Measurements from ENCODE around the gene CFD.

Gene CFD

DNA sequence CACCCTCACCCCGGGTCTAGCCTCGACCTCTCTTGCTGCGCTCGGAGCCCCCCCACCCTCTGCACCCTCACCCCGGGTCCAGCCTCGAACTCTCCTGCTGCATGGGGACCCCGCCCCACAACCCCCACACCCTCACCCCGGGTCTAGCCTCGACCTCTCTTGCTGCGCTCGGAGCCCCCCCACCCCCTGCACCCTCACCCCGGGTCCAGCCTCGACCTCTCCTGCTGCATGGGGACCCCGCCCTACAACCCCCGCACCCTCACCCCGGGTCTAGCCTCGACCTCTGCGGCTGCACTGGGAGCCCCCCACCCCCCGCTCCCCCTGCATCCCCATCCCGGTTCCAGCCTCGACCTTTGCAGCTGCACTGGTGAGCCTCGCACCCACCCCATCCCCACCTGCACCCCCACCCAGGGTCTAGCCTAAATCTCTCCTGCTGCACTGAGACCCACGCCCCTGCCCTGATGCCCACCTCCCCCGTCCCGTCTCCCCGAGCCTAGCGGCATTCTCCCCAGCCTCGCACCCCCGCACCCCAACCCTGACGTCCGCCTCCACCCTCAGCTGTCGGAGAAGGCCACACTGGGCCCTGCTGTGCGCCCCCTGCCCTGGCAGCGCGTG is 1.8 kb downstream of the CFD start:
- Histone ChIP-seq H3K27me3 (ENCODE audit: control insufficient read depth, insufficient read depth, low read length) (peaks cover 35% of the 10 kb centered on the region), H3K27ac (ENCODE audit: low read length) (no peak overlapping the region), H3K36me3 (ENCODE audit: control insufficient read depth, low read depth, low read length) (no peaks in the 10 kb centered on the region), H3K4me1 (ENCODE audit: control insufficient read depth, low read depth, low read length) (no peaks in the 10 kb centered on the region), H3K9me3 (ENCODE audit: control insufficient read depth, low read depth, low read length) (no peaks in the 10 kb centered on the region), H3K9ac (ENCODE audit: low read length) (no peak overlapping the region), H3K4me3 (ENCODE audit: low read length) (no peak overlapping the region)

DNA sequence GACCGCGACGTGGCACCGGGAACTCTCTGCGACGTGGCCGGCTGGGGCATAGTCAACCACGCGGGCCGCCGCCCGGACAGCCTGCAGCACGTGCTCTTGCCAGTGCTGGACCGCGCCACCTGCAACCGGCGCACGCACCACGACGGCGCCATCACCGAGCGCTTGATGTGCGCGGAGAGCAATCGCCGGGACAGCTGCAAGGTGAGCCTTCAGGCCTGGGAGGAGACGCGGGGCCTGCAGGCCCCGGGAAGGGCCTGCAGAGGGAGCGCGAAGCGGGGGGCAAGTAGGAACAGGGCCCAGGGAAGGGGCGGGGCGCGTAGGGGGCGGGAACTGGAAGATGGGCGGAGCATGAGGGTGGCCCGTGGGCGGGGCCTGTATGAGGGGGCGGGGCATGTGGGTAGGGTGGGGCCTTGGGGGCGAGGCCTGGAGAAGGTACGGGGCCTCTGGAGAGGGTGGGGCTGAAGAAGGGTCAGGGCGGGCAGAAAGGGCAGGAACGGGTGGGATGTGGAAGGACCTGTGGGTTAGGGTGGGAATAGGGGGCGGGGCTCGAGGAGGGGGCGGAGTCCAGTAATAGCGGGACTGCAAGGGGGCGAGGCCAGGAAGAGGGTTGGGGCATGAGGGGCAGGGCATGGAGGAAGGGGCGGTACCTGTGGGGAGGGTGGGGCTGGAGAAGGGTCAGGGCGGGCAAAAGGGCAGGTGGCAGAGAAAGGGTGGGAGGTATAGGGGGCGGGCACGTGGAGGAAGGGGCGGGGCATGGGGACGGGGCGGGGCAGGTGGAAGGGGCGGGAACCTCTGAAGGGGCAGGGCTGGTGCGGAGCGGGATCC is 2.5 kb downstream of the CFD start:
- H3K27me3 ChIP-seq (ENCODE audit: control insufficient read depth, insufficient read depth, low read length) = peaks cover 35% of the 10 kb centered on the region
- no peaks in the 10 kb centered on the region for H3K9me3 ChIP-seq (ENCODE audit: control insufficient read depth, low read depth, low read length)
- no peaks in the 10 kb centered on the region for H3K4me1 ChIP-seq (ENCODE audit: control insufficient read depth, low read depth, low read length)
- no peak overlapping the region for H3K4me3 ChIP-seq (ENCODE audit: low read length)
- no peak overlapping the region for H3K9ac ChIP-seq (ENCODE audit: low read length)
- H3K27ac ChIP-seq (ENCODE audit: low read length) = no peak overlapping the region
- H3K36me3 ChIP-seq (ENCODE audit: control insufficient read depth, low read depth, low read length) = no peaks in the 10 kb centered on the region

DNA sequence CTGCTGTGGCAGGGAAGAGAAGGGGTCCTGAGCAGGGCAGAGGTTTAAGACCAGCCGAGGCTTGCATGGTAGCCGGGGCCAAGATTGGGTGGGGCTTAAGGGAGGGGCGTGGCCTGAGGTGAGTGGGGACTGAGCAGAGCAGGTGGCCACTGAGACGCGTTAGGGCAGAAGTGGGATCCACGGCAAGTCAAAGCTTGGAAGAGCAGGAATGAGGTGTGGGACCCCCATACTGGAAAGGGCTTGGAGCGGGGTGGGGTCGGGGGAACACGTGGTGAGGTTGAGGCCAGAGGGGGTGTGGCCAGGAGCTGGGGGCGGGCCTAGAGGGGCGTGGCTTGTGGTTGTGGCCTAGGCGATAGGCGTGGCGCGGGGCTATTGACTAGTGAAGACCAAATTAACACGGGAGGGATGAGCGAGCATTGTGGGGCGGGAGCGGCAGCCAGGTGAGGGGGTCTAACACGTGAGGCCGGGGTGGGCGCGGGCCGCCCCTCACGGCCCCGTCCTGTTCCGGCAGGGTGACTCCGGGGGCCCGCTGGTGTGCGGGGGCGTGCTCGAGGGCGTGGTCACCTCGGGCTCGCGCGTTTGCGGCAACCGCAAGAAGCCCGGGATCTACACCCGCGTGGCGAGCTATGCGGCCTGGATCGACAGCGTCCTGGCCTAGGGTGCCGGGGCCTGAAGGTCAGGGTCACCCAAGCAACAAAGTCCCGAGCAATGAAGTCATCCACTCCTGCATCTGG is 3.3 kb downstream of the CFD start:
- peak overlapping the region; percentile 33 for H3K4me3 ChIP-seq (ENCODE audit: low read length)
- no peaks in the 10 kb centered on the region for H3K9me3 ChIP-seq (ENCODE audit: control insufficient read depth, low read depth, low read length)
- no peak overlapping the region for H3K9ac ChIP-seq (ENCODE audit: low read length)

DNA sequence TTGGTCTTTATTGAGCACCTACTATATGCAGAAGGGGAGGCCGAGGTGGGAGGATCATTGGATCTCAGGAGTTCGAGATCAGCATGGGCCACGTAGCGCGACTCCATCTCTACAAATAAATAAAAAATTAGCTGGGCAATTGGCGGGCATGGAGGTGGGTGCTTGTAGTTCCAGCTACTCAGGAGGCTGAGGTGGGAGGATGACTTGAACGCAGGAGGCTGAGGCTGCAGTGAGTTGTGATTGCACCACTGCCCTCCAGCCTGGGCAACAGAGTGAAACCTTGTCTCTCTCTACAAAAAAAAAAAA is 3.8 kb downstream of the CFD start:
- Histone ChIP-seq H3K27ac (ENCODE audit: low read length) (no peak overlapping the region), H3K27me3 (ENCODE audit: control insufficient read depth, insufficient read depth, low read length) (peaks cover 35% of the 10 kb centered on the region), H3K4me1 (ENCODE audit: control insufficient read depth, low read depth, low read length) (peaks cover 5% of the 10 kb centered on the region), H3K9me3 (ENCODE audit: control insufficient read depth, low read depth, low read length) (no peaks in the 10 kb centered on the region), H3K36me3 (ENCODE audit: control insufficient read depth, low read depth, low read length) (no peaks in the 10 kb centered on the region), H3K9ac (ENCODE audit: low read length) (no peak overlapping the region), H3K4me3 (ENCODE audit: low read length) (peak overlapping the region; percentile 33)

More for the DNA sequence above, 3.3 kb downstream of the CFD start:
- Histone ChIP-seq H3K36me3 (ENCODE audit: control insufficient read depth, low read depth, low read length) (no peaks in the 10 kb centered on the region), H3K27me3 (ENCODE audit: control insufficient read depth, insufficient read depth, low read length) (peaks cover 35% of the 10 kb centered on the region), H3K27ac (ENCODE audit: low read length) (no peak overlapping the region), H3K4me1 (ENCODE audit: control insufficient read depth, low read depth, low read length) (peaks cover 5% of the 10 kb centered on the region)

DNA sequence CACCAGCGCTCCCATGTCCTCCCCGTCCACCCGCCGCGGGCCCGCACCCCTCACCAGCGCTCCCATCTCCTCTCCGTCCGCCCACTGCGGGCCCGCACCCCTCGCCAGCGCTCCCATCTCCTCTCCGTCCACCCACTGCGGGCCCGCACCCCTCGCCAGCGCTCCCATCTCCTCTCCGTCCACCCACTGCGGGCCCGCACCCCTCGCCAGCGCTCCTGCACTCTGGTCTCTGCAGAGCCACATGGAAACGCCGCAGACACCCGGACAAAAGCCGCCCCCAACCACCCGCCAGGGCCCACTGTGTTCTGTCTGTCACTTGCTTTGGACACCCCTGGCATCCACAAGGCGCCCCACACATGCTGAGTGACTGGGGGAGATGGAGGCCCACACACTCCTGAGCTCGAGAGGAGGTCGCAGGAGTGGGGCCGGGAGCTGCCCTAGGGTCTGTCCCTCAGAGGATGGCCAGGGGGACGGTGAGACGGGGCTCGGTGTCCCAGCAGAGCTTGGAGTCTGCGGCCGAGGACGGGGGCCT is 7.4 kb downstream of the CFD start:
- H3K4me1 ChIP-seq (ENCODE audit: control insufficient read depth, low read depth, low read length) = peaks cover 5% of the 10 kb centered on the region

DNA sequence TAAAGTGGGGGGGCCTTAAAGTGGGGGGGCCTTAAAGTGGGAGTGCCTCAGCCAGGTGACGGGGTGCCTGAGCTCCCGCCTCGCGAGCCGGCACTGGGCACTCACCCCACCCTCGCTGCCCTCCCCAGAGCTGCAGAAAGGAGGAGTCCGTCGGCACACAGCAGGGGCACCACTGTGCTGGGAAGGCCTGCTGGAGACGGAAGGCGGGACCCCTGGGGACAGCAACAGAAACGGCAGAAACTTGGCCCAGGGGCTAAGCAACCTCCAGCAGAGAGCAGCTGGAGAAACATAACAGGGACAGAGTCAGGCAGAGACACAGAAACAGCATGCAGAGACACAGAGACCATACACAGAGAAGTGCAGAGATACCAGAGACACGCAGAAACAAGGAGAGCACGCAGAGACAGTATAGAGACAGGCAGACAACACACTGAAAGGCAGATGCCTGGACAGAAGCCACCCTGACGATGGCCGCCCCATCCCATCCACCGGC is 7.9 kb downstream of the CFD start:
- no peak overlapping the region for H3K4me3 ChIP-seq (ENCODE audit: low read length)
- H3K27ac ChIP-seq (ENCODE audit: low read length) = no peak overlapping the region
- peaks cover 7% of the 10 kb centered on the region for H3K36me3 ChIP-seq (ENCODE audit: control insufficient read depth, low read depth, low read length)

More for the DNA sequence above, 7.4 kb downstream of the CFD start:
- no peak overlapping the region for H3K27ac ChIP-seq (ENCODE audit: low read length)
- no peak overlapping the region for H3K4me3 ChIP-seq (ENCODE audit: low read length)
- H3K27me3 ChIP-seq (ENCODE audit: control insufficient read depth, insufficient read depth, low read length) = peaks cover 9% of the 10 kb centered on the region
- no peaks in the 10 kb centered on the region for H3K9me3 ChIP-seq (ENCODE audit: control insufficient read depth, low read depth, low read length)
- peaks cover 7% of the 10 kb centered on the region for H3K36me3 ChIP-seq (ENCODE audit: control insufficient read depth, low read depth, low read length)
- H3K9ac ChIP-seq (ENCODE audit: low read length) = no peak overlapping the region

DNA sequence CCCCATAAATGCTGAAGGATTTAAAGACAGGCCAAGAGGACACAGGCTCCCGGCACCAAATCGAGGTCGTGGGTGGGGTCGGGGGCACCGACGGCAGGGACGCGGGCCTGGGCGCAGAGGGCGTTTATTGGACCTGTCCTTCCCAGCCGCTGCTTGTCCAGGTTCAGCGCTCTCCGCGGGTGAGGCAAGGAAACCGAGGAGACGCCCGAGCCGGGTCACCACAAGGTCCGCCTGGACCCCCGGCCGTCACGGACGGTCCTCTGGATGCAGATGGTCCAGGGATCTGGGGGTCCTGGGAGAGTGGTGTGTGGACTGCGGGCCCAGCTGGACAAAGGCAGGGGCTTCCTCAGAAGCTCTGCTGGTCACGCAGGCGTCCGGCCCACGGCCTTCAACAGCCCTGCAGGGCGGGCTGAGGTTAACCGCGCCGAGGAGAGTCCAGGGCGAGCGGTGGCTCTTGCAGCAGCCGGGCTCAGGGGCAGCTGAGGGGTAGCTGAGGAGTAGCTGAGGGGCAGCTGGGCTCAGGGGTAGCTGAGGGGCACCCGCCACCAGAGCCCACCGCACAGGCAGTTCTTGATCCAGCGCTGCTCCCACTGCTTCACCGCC is 8.5 kb downstream of the CFD start:
- Histone ChIP-seq H3K4me3 (ENCODE audit: low read length) (no peak overlapping the region), H3K36me3 (ENCODE audit: control insufficient read depth, low read depth, low read length) (peaks cover 7% of the 10 kb centered on the region), H3K4me1 (ENCODE audit: control insufficient read depth, low read depth, low read length) (peaks cover 5% of the 10 kb centered on the region), H3K27ac (ENCODE audit: low read length) (no peak overlapping the region), H3K9ac (ENCODE audit: low read length) (no peak overlapping the region), H3K27me3 (ENCODE audit: control insufficient read depth, insufficient read depth, low read length) (peaks cover 5% of the 10 kb centered on the region), H3K9me3 (ENCODE audit: control insufficient read depth, low read depth, low read length) (no peaks in the 10 kb centered on the region)

More for the DNA sequence above, 7.9 kb downstream of the CFD start:
- peaks cover 9% of the 10 kb centered on the region for H3K27me3 ChIP-seq (ENCODE audit: control insufficient read depth, insufficient read depth, low read length)
- no peaks in the 10 kb centered on the region for H3K9me3 ChIP-seq (ENCODE audit: control insufficient read depth, low read depth, low read length)
- H3K4me1 ChIP-seq (ENCODE audit: control insufficient read depth, low read depth, low read length) = peaks cover 5% of the 10 kb centered on the region
- H3K9ac ChIP-seq (ENCODE audit: low read length) = no peak overlapping the region

DNA sequence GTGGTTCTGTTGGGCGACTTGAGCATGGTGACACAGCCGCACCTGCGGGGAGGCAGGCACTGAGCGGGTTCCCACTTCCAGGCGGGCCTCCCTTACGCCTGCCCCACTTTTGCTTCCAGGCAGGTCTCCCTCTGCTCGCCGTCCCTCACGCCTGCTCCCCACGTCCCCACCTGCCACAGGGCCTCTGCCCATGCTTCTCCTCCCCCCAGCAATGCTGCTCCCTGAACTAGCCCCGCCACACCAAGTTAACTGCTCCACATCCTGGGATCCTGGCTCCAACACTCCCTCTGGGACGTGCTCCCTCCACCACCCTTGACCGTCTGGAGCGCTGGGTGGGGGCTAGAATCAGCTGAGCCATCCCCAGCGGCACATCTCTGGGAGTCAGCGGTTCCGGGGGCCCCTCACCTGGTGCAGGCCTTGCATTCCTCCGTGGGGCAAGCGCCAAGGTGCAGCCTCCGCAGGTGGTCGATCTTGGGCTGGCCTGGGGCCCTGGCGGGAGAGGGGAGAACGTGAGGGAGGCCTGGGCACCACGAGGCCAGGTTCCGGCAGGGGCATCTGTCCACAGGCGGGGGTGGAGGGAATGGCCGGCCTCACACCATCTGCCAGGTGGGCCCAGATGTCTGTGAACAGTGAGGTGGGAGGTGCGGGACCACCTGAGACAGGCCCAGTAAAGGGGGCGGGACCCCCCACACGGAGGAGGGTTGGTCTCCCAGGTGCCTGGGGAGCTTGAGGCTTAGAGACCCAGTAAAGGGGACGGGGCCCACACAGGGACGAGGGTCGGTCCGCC is 9.2 kb downstream of the CFD start:
- H3K9ac ChIP-seq (ENCODE audit: low read length) = no peak overlapping the region
- peaks cover 5% of the 10 kb centered on the region for H3K4me1 ChIP-seq (ENCODE audit: control insufficient read depth, low read depth, low read length)
- H3K9me3 ChIP-seq (ENCODE audit: control insufficient read depth, low read depth, low read length) = no peaks in the 10 kb centered on the region
- peaks cover 7% of the 10 kb centered on the region for H3K36me3 ChIP-seq (ENCODE audit: control insufficient read depth, low read depth, low read length)
- no peak overlapping the region for H3K27ac ChIP-seq (ENCODE audit: low read length)
- no peaks in the 10 kb centered on the region for H3K27me3 ChIP-seq (ENCODE audit: control insufficient read depth, insufficient read depth, low read length)
- no peak overlapping the region for H3K4me3 ChIP-seq (ENCODE audit: low read length)

DNA sequence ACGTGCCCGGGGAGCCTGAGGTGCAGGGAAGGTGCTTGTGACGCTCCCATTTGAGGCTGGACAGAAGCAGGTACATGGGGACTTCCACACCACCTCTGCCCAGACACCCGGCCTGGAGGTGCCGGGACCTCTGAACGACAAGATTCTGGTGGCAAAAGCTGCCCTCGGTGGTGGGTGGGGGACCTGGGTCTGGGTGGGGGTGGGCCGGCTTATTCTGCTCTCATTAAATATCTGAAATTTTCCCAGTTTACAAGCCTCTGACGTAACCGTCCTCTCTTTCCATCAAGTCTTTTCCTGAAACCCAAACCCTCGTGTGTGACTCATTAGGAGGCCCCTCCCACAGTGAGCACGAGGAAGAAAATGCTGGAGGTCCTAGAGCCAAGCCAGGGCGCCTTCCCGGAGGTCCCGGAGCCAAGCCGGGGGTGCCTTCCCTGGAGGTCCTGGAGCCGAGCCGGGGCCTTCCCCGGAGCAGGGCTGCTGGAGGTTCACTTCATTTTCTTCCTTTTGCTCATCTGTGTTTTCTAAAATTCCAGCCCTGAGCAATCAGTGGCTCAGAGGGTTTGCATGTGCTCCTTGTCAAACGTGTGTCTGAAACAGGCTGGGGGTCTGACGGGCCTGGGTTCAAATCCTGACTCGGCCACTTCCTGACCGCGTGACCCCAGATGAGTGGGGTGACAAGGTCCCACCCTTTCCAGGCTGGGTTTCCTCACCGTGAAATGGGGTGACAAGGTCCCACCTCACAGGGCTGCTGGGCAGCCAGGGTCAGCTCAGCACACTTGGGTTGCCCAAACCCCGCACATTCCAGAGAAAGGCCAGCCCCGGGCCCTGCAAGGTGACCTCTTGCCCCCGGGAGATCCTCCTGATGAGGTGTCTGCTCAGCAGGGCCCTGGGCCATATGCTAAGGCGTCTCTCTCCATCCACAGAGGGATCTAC is 10.0 kb downstream of the CFD start:
- Histone ChIP-seq H3K27me3 (ENCODE audit: control insufficient read depth, insufficient read depth, low read length) (no peaks in the 10 kb centered on the region), H3K9me3 (ENCODE audit: control insufficient read depth, low read depth, low read length) (no peaks in the 10 kb centered on the region), H3K36me3 (ENCODE audit: control insufficient read depth, low read depth, low read length) (peaks cover 7% of the 10 kb centered on the region), H3K9ac (ENCODE audit: low read length) (no peak overlapping the region), H3K27ac (ENCODE audit: low read length) (no peak overlapping the region), H3K4me1 (ENCODE audit: control insufficient read depth, low read depth, low read length) (peaks cover 5% of the 10 kb centered on the region), H3K4me3 (ENCODE audit: low read length) (no peak overlapping the region)

DNA sequence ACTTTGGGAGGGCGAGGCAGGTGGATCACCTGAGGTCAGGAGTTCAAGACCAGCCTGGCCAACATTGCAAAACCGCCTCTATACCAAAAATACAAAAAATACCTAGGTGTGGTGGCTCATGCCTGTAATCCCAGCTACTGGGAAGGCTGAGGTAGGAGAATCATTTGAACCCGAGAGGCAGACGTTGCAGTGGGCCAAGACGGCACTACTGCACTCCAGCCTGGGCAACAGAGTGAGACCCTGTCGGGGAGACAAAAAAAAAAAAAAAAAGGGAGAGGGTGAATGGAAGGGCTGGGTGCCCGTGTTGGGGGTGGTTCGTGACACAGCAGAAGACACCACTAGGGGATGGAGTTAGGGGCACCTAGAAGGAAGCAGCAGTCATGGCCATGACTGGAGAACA is 10.8 kb downstream of the CFD start:
- peaks cover 7% of the 10 kb centered on the region for H3K36me3 ChIP-seq (ENCODE audit: control insufficient read depth, low read depth, low read length)
- no peaks in the 10 kb centered on the region for H3K9me3 ChIP-seq (ENCODE audit: control insufficient read depth, low read depth, low read length)
- no peak overlapping the region for H3K9ac ChIP-seq (ENCODE audit: low read length)
- H3K4me1 ChIP-seq (ENCODE audit: control insufficient read depth, low read depth, low read length) = peaks cover 5% of the 10 kb centered on the region
- H3K4me3 ChIP-seq (ENCODE audit: low read length) = no peak overlapping the region
- H3K27me3 ChIP-seq (ENCODE audit: control insufficient read depth, insufficient read depth, low read length) = no peaks in the 10 kb centered on the region
- no peak overlapping the region for H3K27ac ChIP-seq (ENCODE audit: low read length)
